Nephron progenitor cell (in vitro differentiated cells): ENCODE measurements around the gene SERPINE1.

Experiments
- DNase-seq: peaks from one replicate; pipeline ENCODE4 v3.0.0; 2021
- H3K27ac Mint-ChIP-seq: 2 replicates; pipeline ENCODE4 v1.8.0; 2021; ENCODE audit warnings: mild to moderate bottlenecking, moderate library complexity, mixed read lengths
- H3K27me3 Mint-ChIP-seq: 2 replicates; pipeline ENCODE4 v1.8.0; 2021; ENCODE audit warnings: mild to moderate bottlenecking, low read depth, mixed read lengths; ENCODE audit not compliant: poor library complexity
- H3K36me3 Mint-ChIP-seq: 2 replicates; pipeline ENCODE4 v1.8.0; 2021; ENCODE audit warnings: low read depth, mixed read lengths
- H3K4me1 Mint-ChIP-seq: 2 replicates; pipeline ENCODE4 v1.8.0; 2021; ENCODE audit warnings: mixed read lengths
- H3K4me3 Mint-ChIP-seq: 2 replicates; pipeline ENCODE4 v1.8.0; 2021; ENCODE audit warnings: mild to moderate bottlenecking, moderate library complexity, mixed read lengths
- H3K9me3 Mint-ChIP-seq: 2 replicates; pipeline ENCODE4 v1.8.0; 2021; ENCODE audit warnings: mild to moderate bottlenecking, moderate library complexity, mixed read lengths
- TF ChIP-seq, protein P1 (sequence below): fragments of 200-600 bp; sonication (generic); IDR thresholded peaks from 2 replicates; pipeline ENCODE4 v1.5.0; 2021; ENCODE audit warnings: antibody characterized with exemption

The SERPINE1 gene

DNA sequence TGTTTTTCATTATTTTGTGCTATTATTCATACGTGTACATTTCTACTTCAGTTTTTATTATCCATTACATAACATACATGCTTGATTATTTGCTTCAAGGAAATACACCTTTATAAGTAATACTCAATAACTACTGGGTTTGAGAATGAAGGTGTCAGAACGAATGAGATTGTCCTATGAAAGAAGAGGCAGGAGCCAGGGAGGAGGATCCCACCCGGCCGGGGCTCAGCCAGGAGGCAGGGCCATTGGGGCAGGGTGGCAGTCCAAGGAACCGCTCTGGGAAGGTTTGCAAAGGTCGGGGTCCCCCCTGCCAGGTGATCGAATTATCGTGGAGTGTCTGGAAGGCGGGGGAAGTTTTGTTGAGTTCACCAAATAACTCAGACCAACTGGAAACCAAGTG is 32.5 kb upstream of the SERPINE1 start:
- H3K36me3 Mint-ChIP-seq = peaks cover 21% of the 10 kb centered on the region
- H3K27ac Mint-ChIP-seq = no peak overlapping the region
- H3K9me3 Mint-ChIP-seq = peaks cover 16% of the 10 kb centered on the region
- TF ChIP-seq, protein P1, sequence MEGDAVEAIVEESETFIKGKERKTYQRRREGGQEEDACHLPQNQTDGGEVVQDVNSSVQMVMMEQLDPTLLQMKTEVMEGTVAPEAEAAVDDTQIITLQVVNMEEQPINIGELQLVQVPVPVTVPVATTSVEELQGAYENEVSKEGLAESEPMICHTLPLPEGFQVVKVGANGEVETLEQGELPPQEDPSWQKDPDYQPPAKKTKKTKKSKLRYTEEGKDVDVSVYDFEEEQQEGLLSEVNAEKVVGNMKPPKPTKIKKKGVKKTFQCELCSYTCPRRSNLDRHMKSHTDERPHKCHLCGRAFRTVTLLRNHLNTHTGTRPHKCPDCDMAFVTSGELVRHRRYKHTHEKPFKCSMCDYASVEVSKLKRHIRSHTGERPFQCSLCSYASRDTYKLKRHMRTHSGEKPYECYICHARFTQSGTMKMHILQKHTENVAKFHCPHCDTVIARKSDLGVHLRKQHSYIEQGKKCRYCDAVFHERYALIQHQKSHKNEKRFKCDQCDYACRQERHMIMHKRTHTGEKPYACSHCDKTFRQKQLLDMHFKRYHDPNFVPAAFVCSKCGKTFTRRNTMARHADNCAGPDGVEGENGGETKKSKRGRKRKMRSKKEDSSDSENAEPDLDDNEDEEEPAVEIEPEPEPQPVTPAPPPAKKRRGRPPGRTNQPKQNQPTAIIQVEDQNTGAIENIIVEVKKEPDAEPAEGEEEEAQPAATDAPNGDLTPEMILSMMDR = no peak
- peaks cover 3% of the 10 kb centered on the region for H3K27me3 Mint-ChIP-seq
- peaks cover 2% of the 10 kb centered on the region for H3K4me1 Mint-ChIP-seq
- no peak for DNase-seq
- no peak overlapping the region for H3K4me3 Mint-ChIP-seq

DNA sequence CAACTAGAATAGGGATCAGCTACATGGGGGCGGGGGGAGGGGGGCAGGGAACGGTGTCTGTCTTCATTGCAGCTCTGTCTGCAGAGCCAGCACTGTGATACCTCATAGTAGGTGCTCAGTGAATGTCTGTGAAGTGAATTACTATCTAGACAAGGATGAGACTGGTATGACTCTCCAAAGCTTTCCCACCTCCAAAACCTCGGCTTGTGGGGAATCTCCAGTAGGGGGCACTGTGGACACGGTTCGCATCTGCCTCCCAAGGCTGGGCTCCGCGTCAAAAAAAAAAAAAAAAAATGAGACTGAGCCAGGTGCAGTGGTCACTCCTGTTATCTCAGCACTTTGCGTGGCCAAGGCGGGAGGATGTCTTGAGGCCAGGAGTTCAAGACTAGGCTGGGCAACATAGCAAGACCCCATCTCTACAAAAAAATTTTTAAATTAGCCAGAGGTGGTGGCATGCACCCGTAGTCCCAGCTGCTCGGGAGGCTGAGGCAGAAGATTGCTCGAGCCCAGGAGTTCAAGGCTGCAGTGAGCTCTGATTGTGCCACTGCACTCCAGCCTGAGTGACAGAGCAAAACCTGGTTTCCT is 32.0 kb upstream of the SERPINE1 start:
- TF ChIP-seq, protein P1 = peak; percentile 52
- Mint-ChIP-seq H3K9me3 (peaks cover 16% of the 10 kb centered on the region), H3K27ac (no peak overlapping the region), H3K36me3 (peaks cover 21% of the 10 kb centered on the region), H3K4me1 (peaks cover 7% of the 10 kb centered on the region), H3K4me3 (no peak overlapping the region), H3K27me3 (peaks cover 3% of the 10 kb centered on the region)
- peak; percentile 55 for DNase-seq

DNA sequence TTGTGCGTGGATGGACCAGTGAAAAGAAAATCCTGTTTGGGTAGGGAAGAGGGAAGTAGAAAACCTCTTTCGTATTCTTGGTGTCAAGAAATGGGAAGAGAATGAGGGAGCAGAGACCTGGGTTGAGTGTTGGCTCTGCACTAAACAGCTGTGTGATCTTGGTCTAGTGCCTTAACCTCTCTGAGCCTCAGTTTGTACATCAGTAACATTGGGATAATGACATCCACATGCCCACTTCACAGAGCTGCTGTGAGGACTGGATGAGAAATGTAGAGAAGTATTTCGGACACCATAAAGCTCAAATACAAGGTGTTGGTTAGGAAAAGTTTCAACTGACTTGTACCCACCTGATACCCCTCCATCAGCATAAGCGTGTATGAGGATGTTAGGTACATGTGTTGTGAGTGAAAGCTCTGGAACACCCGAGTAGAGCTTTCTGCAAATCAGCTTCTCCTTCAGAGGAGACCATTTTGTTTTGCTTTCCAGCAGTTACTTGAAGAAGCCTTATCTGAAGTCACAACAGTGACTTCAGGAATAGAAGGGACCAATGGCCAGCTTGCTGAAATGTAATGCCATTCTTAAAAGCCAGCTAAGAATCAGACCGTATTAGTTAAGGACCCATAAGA is 30.5 kb upstream of the SERPINE1 start:
- Mint-ChIP-seq H3K4me3 (no peak overlapping the region), H3K4me1 (peaks cover 17% of the 10 kb centered on the region), H3K27me3 (peaks cover 14% of the 10 kb centered on the region), H3K27ac (no peak overlapping the region), H3K36me3 (peaks cover 9% of the 10 kb centered on the region), H3K9me3 (peaks cover 5% of the 10 kb centered on the region)
- TF ChIP-seq, protein P1 = no peak
- no peak for DNase-seq

DNA sequence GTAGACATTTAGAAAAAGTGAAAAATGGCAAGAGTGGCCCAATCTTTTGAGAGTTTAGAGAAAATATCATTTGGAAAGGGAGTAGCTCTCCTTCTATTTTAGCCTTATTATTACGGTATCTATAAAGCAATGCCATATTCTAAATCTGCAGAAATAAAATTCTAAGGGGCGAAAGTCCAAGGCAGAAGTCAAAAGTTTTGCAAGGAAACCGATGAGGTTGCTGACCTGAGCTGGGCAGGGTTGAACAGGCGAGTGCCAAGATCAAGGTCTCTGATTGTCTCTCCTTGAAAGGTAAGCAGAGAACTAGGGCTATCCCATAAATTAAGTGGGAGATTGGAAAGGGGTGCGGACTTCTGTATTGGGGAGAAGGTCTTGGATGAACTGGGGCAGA is 30.0 kb upstream of the SERPINE1 start:
- H3K27ac Mint-ChIP-seq = no peak overlapping the region

DNA sequence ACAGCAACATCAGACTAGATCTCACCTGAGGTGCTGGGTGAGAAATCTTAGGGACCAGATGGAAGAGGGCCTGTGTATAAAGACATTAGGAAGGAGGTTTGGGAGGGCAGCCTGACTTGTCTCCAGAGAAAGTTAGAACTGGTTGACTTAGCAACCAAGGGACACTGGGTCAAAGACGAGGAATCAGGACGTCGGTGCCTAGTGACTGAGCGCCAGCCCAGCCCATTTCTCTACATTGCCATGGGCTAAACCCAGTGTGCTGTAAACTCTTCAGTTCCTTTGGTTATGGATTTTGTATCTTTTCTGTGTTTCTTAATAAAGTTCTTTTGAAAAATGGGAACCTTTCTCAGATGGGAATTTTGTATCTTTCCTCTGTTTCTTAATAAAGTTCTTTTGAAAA is 29.3 kb upstream of the SERPINE1 start:
- Mint-ChIP-seq H3K4me3 (no peak overlapping the region), H3K27ac (no peak overlapping the region), H3K36me3 (peaks cover 4% of the 10 kb centered on the region), H3K9me3 (no peaks in the 10 kb centered on the region), H3K4me1 (peaks cover 22% of the 10 kb centered on the region), H3K27me3 (peaks cover 14% of the 10 kb centered on the region)
- TF ChIP-seq, protein P1 = no peak
- DNase-seq = no peak

More for the DNA sequence above, 30.0 kb upstream of the SERPINE1 start:
- no peak for DNase-seq
- TF ChIP-seq, protein P1 = no peak
- H3K4me1 Mint-ChIP-seq = peaks cover 20% of the 10 kb centered on the region
- peaks cover 4% of the 10 kb centered on the region for H3K36me3 Mint-ChIP-seq
- H3K4me3 Mint-ChIP-seq = no peak overlapping the region
- H3K27me3 Mint-ChIP-seq = peaks cover 14% of the 10 kb centered on the region
- no peaks in the 10 kb centered on the region for H3K9me3 Mint-ChIP-seq
